GF-D8 (cell line): ENCODE data around the gene GALT.
"Not testable (repeated sequence)": the region's sequence is repeated elsewhere in the genome, so short reads cannot be mapped to it uniquely, and the experiment has no call there.

Experiments used
- DNase-seq: peaks from one replicate; lab custom pipeline; 2025; lab: John Stamatoyannopoulos, UW

Gene GALT

DNA sequence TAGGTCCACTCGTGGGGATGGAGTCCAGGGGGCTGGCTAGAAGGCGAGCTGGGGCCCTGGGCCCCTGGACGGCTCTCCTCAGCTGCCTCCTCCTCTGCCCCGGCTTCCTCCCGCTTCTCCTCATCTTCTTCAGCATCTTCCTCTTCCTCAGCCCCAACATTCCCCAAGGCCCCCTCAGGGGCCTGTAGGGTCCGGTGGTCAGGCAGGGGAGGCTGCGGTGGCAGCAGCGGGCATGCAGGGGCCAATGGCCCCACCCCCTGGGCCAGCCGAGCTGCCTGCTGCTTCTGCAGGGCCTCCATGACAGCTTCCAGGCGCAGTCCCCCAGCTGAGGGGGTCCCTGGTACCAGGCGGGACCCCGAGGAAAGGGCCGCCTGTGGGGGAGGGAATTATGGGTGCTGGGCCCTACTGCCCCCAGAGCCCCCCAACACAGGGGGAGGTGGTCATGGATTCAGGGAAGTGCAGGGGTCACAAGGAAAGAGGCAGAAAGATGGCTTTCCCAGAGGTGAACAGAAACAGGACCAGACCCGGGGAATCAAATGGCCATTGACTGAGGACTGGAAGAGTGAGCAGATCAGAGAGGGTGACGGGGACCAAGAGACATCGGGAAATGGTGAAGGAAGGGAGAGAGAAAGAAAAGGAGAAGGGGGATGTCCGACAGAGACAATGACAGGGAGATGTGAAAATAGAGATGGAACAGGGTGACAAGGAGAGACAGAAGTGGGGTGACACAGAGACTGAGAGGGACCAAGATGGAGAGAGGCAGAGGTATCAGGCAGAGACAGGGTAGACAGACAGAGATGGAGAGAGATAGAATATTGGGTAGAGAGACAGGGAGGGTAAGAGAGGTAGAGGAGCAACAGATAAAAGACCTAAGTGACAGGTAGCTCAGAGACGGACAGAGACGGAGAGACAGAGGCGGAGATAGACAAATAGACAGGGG lies 18.5 kb upstream of the GALT start:
- DNase-seq: no peak

- DNase-seq: no peak
Observed at GRCh38 chr9:34628656-34629490, 17.6 kb upstream of the GALT start, which contains the start of gene ARID3C. Gene ARID3C, minus strand, starts transcription at chr9:34629066. Its CDS starts 1,052 bp downstream, at chr9:34628014.

DNA sequence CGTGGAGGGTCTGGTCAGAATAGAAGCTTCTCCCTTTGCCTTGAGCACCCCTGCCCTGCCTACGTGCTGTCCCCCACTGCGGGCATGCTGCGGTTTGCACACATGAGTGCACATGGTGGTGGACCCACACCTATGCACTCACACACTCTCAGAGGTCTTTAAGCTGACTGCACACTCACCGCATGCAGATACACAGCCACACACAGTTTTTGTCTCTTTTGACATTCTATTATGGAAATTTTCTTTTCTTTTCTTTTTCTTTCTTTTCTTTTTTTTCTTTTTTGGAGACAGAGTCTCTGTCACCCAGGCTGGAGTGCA lies 17.0 kb upstream of the GALT start:
- DNase-seq: no peak

DNA sequence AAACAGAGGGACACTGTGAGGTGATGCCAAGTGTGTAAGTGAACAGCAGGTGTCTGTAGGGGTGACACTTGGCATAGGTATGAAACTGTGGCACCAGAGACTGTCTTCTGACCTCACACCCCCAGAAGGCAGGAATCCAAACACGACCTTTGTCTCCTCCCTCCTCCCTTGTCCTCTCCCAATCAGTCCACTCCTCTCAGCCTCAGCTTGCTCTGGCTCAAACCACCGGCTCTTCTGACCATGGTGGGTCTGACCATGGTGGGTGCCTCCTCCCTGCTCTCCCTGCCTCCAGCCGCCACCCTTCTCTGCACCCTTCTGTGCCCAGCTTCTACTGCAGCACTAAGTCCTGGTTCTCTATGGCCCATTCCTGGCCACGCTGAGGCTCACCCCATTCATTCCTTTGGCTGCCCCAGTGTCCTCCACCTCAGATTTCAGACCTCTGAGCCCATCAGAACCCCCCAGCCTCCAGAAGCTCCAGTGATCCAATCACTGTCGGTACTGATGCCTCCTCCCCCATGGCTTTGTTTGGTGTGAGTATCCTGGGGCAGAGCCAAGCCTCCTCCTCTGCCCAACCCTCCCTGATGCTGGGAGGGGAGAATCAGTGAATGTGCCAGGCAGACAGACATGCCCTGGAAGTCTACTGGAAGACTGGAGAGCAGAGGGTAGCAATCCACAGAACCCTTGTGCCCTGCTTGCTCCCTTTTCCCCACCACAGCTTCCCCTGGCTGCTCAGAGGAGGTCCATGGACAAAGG lies 15.9 kb upstream of the GALT start:
- DNase-seq: no peak

DNA sequence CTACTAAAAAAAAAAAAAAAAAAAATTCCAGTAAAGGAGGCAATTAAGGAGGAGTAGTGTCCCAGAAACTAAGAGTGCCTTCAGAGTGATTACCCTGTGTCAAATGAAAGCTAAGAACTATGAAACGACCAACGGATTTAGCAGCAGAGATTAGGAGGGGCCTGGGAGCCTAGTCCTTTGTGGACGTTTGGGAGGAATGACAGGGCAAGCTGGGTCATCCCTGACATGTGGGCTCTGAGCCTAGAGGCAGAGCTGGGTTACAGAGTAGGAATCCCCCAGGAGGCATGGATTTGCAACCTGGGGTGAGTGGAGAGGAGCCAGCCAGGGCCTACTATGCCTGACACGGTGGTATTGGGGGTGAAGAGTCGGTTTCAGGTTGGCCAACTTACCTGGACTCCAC lies 13.3 kb upstream of the GALT start:
- DNase-seq: no peak

DNA sequence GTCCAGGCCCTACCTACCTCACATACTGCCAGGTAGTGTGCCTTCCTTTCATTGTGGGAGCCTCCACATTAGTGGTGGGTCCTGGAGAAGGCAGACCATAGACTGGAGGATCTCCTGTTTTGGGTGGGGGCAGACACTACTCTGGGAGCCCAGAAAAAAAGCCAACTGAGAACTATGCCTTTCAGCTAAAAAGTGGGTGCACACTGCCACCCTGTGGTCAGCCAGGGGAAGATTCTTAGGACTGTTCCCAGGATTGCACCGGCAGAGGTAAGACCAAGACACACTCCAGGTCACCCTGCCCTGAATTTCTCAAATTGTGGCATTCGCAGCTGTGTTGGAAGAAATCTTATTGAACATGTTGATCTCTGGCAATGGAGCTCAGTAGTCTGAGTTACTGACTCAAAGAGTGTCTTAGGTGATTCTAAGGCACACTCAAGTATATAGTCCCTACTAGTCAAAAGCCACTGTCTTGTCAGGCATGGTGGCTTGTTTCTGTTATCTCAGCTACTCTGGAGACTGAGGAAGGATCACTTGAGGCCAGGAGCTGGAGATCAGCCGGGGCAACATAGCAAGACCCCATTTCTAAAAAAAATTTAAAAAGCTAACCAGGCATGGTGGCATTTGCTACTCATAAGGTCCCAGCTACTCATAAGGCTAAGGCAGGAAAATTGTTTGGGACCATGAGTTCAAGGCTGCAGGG lies 12.5 kb upstream of the GALT start:
- DNase-seq: peak; percentile 50

GRCh38 chr9:34634551-34635248 lies 11.8 kb upstream of the GALT start:
- no peak for DNase-seq

GRCh38 chr9:34635556-34635955 lies 10.9 kb upstream of the GALT start:
- DNase-seq: no peak

DNA sequence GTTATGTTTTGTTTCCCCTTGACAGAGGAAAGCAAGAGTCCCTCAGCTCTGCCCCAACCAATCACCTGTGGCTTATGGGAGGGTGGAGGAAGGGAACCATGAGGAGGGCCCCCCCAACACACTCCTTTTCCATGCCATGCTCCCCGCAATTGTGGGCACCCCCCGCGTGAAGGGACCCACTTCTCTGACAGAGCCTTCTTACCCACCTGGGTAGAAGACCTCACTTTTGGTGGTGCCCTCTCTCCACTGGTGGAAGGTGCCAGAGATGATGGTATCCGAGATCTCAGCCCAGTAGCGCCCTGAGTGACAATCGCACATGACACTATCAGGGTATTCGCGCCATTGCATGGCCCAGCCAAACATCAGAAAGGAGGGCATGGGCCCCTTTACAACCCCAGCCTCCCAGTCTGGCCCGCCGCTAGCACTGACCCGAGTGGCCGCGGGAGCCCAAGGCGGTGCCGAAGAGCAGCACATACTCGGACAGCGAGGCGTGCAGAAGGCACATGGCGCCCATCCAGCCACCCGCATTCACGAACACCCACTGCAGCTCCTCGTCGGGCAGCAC lies 9.6 kb upstream of the GALT start:
- DNase-seq: no peak

GRCh38 chr9:34637356-34638137 lies 8.9 kb upstream of the GALT start, which contains the start of gene SIGMAR1:
Gene SIGMAR1, minus strand, starts transcription at chr9:34637787. Its CDS starts 90 bp downstream, at chr9:34637697.
- peak; percentile 75 for DNase-seq

- DNase-seq: no peak
Observed at GRCh38 chr9:34638138-34638445, 8.4 kb upstream of the GALT start.

- DNase-seq: not testable (repeated sequence)
Observed at GRCh38 chr9:34639322-34639721, 7.2 kb upstream of the GALT start.

DNA sequence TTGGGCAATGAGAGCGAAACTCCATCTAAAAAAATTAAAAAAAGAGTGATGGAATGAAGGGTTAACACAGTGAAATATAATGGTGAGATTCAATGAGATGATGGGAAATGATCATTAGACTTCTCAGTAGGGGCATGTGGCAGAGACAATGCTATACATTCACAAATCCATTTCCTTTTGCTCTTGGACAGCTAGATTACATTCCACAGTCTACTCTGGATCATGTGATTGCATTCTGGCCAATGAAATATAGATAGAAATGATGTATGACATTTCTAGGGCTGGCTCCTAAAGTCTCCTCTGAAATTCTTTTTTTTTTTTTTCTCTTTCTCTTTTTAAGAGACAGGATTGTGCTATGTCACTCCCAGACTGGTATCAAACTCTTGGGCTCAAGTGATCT lies 3.8 kb upstream of the GALT start:
- no peak for DNase-seq

- DNase-seq: no peak
Observed at GRCh38 chr9:34644766-34645314, 1.6 kb upstream of the GALT start.

- no peak for DNase-seq
Observed at GRCh38 chr9:34647084-34647403, 569 bp downstream of the GALT start.

DNA sequence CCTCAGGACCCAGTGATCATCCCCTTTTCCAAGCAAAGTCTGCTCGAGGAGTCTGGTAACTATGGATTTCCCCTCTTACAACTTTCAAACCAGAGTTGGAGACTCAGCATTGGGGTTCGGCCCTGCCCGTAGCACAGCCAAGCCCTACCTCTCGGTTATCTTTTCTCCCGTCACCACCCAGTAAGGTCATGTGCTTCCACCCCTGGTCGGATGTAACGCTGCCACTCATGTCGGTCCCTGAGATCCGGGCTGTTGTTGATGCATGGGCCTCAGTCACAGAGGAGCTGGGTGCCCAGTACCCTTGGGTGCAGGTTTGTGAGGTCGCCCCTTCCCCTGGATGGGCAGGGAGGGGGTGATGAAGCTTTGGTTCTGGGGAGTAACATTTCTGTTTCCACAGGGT lies 1.2 kb downstream of the GALT start:
- no peak for DNase-seq

- DNase-seq: no peak
Observed at GRCh38 chr9:34648673-34649072, 2.2 kb downstream of the GALT start.

DNA sequence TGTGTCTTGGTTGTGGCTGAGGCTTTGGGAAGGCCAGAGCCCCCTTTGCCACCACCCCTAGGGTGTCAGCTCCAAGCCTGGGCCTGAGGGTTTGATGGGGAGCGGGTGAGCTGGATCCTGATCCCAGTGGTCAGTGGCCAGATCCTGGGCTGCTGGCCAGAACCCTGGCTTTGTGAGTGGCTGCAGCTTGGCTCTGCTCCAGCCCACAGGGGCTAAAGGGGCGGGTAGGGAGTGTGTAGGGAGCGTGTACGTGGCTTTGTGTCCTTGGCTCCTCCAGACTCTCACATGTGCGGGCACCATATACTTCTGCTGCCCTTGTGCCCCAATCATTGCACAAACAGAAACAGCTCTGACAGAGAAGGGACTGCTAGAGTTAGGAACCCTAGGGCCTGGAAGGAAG lies 4.3 kb downstream of the GALT start:
- no peak for DNase-seq

DNA sequence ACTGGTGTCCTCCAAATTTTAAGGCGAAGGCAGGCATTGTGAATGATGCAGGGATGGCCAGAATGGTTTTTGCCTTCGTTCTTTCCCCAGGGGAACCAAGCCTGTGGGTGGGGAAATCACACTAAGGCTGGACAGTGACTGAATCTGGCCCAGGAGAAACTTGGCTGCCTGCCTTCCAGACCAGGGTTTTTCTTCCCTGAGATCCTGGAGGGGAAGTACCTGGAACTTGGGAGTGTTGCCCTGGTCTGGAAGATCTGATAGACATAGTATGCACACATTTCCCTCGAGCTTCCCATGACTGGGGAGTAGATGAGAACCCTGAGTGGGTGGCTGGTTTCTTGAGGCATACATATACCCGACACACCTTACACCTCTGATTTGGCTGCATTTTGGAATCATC lies 4.8 kb downstream of the GALT start:
- DNase-seq: no peak
